Stomach (tissue), 9 donors: Measurements from ENCODE around the gene TINAG. TPM values are rescaled to one million over a fixed set of nuclear protein-coding genes. Genes with fewer than 3 reads are reported as not detected.

Source experiments
- DNase-seq, 2 donors: peaks; one replicate each; pipeline versions ENCODE4 v3.0.0 to v3.0.0-alpha.2; 2013 to 2019
- H3K27ac ChIP-seq, 5 donors: fragments of 200-600 bp in 4 of 5; sonication (generic) in 4 of 5; one replicate each; pipeline ENCODE4 v1.5.1; 2013 to 2019; ENCODE audit warnings: mild to moderate bottlenecking in 1 of 5, moderate library complexity in 1 of 5
- H3K27me3 ChIP-seq, 3 donors: fragments of 200-600 bp; sonication (generic); one replicate each; pipeline ENCODE4 v1.5.1; 2017 to 2019; ENCODE audit warnings: mixed run types in 1 of 3
- H3K36me3 ChIP-seq, 4 donors: fragments of 200-600 bp; sonication (generic); 1 replicate in 3 of 4; 2 replicates in 1 of 4; pipeline ENCODE4 v1.5.1; 2016 to 2019
- H3K4me1 ChIP-seq, 4 donors: fragments of 200-600 bp; sonication (generic); one replicate each; pipeline ENCODE4 v1.5.1; 2016 to 2019
- H3K4me3 ChIP-seq, 4 donors: fragments of 200-600 bp; sonication (generic) in 3 of 4; one replicate each; pipeline ENCODE4 v1.5.1; 2016 to 2019; ENCODE audit warnings: mild to moderate bottlenecking in 1 of 4
- H3K9me3 ChIP-seq, 4 donors: fragments of 200-600 bp; sonication (generic); one replicate each; pipeline ENCODE4 v1.5.1; 2016 to 2019
- CTCF ChIP-seq, 7 experiments: fragments of 450-650 bp in 4 of 7; fragments of 200-600 bp in 3 of 7; sonication (generic) in 3 of 7; IDR thresholded peaks; one replicate each; pipeline ENCODE4 v1.5.1; 2016 to 2019; ENCODE audit warnings: antibody characterized with exemption in 7 of 7, control low read depth in 2 of 7, mild to moderate bottlenecking in 1 of 7
- EP300 ChIP-seq: sonication (generic); formaldehyde crosslinking; IDR thresholded peaks from one replicate; pipeline ENCODE4 v1.6.1; 2017; ENCODE audit warnings: antibody characterized with exemption
- POLR2A ChIP-seq, 4 donors: fragments of 450-650 bp; IDR thresholded peaks; one replicate each; pipeline ENCODE4 v1.6.1; 2016; ENCODE audit warnings: antibody characterized with exemption in 4 of 4, control low read depth in 2 of 4, mild to moderate bottlenecking in 1 of 4, moderate library complexity in 1 of 4
- POLR2AphosphoS5 ChIP-seq, 3 donors: sonication (generic); formaldehyde crosslinking; IDR thresholded peaks; one replicate each; pipeline ENCODE4 v1.6.1; 2016; ENCODE audit warnings: antibody characterized with exemption in 3 of 3
- WGBS, 5 donors: extraction: QIAGEN DNeasy Blood & Tissue Kit in 3 of 5; methylation state at CpG; one replicate each; pipeline versions ENCODE4 v1.1.5 to v1.1.7; 2013 to 2018; 5-methylcytosine and 5-hydroxymethylcytosine counted together
- intact Hi-C: fragments of 100-400 bp; cut with DNase I; formaldehyde crosslinking; loops from one replicate; pipeline ENCODE4 v1.15.1; 2023; ENCODE audit warnings: low total_unique reads
- polyA plus RNA-seq, 3 donors: library from polyadenylated mRNA; stranded (reverse); fragments of 200-250 nt; gene quantifications; one replicate each; pipeline ENCODE4 v1.2.3, GENCODE V29; 2013
- total RNA-seq, 5 donors: library from RNA; depleted of rRNA; stranded (reverse); fragments of >200 nt; gene quantifications; one replicate each; pipeline versions ENCODE4 v1.1.0 to v1.2.3, GENCODE V29; 2014 to 2016
- donor health status: healthy with polysubstance abuse.
- donor health status: Bipolar disorder and iron deficiency.
- donor health status: healthy.

Gene TINAG
- total and polyA plus RNA-seq, 8 donors: 2.2 to 3.5 TPM; not detected in 6

DNA sequence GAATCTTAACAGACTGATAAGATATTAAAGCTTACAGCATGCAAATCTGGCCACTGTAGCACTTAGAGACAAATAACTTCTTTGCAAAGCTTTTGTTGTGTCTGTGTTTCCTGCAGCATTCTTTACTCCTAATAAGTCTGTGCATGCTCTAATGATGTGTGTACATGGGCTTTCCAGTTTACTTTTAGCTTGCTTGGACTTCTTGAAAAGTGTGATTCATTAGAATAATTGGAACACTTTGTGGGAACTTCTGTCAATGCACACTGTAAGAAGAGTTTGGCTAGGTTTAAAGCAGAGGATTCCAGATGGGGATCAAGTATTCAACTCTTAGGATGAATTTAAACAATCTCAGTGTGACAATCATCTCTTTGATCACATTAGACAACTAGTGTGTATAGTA, 22.1 kb upstream of the TINAG start:
- intact Hi-C loops: no loop called here
- H3K27me3 ChIP-seq: no peaks in the 10 kb centered on the region
- no peak overlapping the region for H3K4me3 ChIP-seq
- no peaks in the 10 kb centered on the region for H3K36me3 ChIP-seq
- H3K9me3 ChIP-seq: no peaks in the 10 kb centered on the region
- H3K4me1 ChIP-seq: no peaks in the 10 kb centered on the region
- no peak for DNase-seq
- no peak for TF ChIP-seq POLR2AphosphoS5 (IDR thresholded peaks at IDR 0.05)
- TF ChIP-seq POLR2A (IDR thresholded peaks at IDR 0.05): no peak
- no peak for TF ChIP-seq EP300
- TF ChIP-seq CTCF (IDR thresholded peaks at IDR 0.05): no peak
- H3K27ac ChIP-seq: no peak overlapping the region

DNA sequence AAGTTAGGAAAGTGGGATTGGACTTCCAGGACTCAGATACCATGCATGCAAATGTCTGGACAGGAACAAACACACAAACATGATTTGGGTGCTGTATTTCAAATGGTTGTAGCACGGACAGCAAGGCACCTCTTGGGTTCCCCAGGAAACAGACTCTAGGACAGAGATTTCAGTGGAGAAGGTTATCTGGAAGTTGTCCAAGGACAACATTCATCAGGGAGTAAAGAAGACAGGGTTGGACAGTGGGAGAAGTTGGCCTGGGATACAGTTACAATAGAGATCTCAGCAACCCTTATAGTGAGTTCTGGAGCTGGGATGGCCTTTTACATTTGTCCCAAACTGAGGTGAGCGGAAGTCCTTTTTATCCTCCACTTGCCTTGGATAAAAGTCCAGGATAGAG, 19.8 kb upstream of the TINAG start:
- no peaks in the 10 kb centered on the region for H3K27me3 ChIP-seq
- 83 to 96% (median 93%) methylated on average over 2 of the region's 2 CpGs for WGBS, 5 donors
- H3K36me3 ChIP-seq: no peaks in the 10 kb centered on the region
- intact Hi-C loops: no loop called here
- no peaks in the 10 kb centered on the region for H3K4me1 ChIP-seq
- H3K9me3 ChIP-seq: no peaks in the 10 kb centered on the region
- TF ChIP-seq POLR2A (IDR thresholded peaks at IDR 0.05): no peak
- no peak for DNase-seq
- no peak overlapping the region for H3K27ac ChIP-seq
- no peak overlapping the region for H3K4me3 ChIP-seq

DNA sequence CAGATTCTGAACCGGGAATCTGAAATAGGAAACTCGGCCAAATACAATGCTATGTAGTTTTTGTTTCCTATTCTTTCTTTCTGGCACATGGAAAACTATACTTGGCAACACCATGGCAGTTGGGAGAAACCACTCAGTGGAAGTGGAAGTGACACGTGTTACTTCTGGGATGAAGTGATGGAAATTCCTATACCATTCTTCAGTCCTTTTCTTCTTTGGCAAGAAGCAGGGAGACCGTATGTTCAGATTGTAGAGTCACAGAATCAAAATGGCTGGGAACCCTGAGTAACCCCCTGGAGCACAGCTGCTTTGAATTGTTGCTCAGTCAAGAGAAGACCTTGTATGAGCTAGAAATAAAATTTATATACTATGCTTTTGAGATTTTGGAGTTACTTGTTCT, 18.8 kb upstream of the TINAG start:
- Histone ChIP-seq H3K4me3 (no peak overlapping the region), H3K36me3 (no peaks in the 10 kb centered on the region), H3K4me1 (no peaks in the 10 kb centered on the region), H3K27me3 (no peaks in the 10 kb centered on the region), H3K9me3 (no peaks in the 10 kb centered on the region), H3K27ac (no peak overlapping the region)
- WGBS, 5 donors: 74 to 80% (median 78%) methylated on average over 4 of the region's 4 CpGs
- intact Hi-C loops: no loop called here
- DNase-seq: no peak
- no peak for TF ChIP-seq EP300
- no peak for TF ChIP-seq POLR2AphosphoS5 (IDR thresholded peaks at IDR 0.05)
- no peak for TF ChIP-seq CTCF (IDR thresholded peaks at IDR 0.05)
- TF ChIP-seq POLR2A (IDR thresholded peaks at IDR 0.05): no peak

- WGBS, 5 donors: 39 to 53% (median 50%) methylated on average over 2 of the region's 2 CpGs
- Histone ChIP-seq H3K4me3 (no peak overlapping the region), H3K27ac (no peak overlapping the region), H3K4me1 (no peaks in the 10 kb centered on the region), H3K9me3 (peaks cover 0 to 8% (median 0%) of the 10 kb centered on the region in 4 donors), H3K27me3 (no peaks in the 10 kb centered on the region), H3K36me3 (no peaks in the 10 kb centered on the region)
- TF ChIP-seq CTCF (IDR thresholded peaks at IDR 0.05): no peak
- no peak for TF ChIP-seq POLR2AphosphoS5 (IDR thresholded peaks at IDR 0.05)
- TF ChIP-seq POLR2A (IDR thresholded peaks at IDR 0.05): no peak
- no peak for DNase-seq
- intact Hi-C loops: no loop called here
These were observed 17.1 kb upstream of the TINAG start for GRCh38 chr6:54291146-54291545.

- no peak for TF ChIP-seq CTCF (IDR thresholded peaks at IDR 0.05)
- no peak for TF ChIP-seq POLR2A (IDR thresholded peaks at IDR 0.05)
- TF ChIP-seq POLR2AphosphoS5 (IDR thresholded peaks at IDR 0.05): no peak
- no peak for TF ChIP-seq EP300
- Histone ChIP-seq H3K4me1 (no peaks in the 10 kb centered on the region), H3K9me3 (peaks cover 0 to 9% (median 0%) of the 10 kb centered on the region in 4 donors), H3K36me3 (no peaks in the 10 kb centered on the region), H3K27ac (no peak overlapping the region), H3K27me3 (no peaks in the 10 kb centered on the region), H3K4me3 (no peak overlapping the region)
- intact Hi-C loops: no loop called here
- DNase-seq: no peak
- 44 to 68% (median 51%) methylated on average over 2 of the region's 2 CpGs for whole genome bisulfite sequencing, 5 donors
These were observed 16.5 kb upstream of the TINAG start for GRCh38 chr6:54291738-54292137.
